Measurements from ENCODE around the gene NOTCH3.

DNA sequence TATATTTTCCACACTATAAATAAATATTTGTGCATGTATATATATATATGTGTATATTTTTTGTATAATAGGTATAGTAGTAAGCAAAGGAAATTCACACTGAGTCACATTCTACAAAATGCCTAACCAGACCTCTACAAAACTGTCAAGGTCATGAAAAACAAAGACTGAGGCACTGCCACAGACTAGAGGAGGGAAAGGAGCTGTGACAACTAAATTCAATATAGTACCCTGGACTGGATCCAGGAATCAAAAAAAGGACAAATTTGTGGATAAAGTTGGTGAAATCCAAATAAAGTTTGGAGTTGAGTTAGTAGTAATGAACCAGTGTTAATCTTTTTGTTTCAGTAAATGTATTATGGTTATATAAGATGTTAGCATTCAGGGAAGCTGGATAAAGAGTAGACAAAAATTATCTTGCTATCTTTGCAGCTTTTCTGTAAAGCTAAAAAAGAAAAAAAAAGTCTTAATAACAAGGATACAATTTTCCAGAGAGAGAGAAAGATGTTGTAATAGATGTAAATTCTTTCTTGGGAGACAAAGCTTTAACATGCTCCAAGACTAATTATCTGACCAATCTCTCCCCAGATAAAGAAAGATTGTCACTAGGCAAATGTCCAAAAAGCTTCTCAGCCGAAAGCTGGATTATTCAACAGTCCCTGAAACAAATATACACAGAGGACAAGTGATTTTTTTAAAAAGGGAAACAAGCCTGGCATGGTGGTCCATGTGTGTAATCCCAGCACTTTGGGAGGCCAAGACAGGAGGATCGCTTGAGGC lies 74.5 kb downstream of the NOTCH3 start:
- TF ChIP-seq POLR2AphosphoS5 (IDR thresholded peaks at IDR 0.05) = no peak
- TF ChIP-seq, protein P1, sequence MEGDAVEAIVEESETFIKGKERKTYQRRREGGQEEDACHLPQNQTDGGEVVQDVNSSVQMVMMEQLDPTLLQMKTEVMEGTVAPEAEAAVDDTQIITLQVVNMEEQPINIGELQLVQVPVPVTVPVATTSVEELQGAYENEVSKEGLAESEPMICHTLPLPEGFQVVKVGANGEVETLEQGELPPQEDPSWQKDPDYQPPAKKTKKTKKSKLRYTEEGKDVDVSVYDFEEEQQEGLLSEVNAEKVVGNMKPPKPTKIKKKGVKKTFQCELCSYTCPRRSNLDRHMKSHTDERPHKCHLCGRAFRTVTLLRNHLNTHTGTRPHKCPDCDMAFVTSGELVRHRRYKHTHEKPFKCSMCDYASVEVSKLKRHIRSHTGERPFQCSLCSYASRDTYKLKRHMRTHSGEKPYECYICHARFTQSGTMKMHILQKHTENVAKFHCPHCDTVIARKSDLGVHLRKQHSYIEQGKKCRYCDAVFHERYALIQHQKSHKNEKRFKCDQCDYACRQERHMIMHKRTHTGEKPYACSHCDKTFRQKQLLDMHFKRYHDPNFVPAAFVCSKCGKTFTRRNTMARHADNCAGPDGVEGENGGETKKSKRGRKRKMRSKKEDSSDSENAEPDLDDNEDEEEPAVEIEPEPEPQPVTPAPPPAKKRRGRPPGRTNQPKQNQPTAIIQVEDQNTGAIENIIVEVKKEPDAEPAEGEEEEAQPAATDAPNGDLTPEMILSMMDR (IDR thresholded peaks at IDR 0.05) = no peak
- TF ChIP-seq POLR2A (IDR thresholded peaks at IDR 0.05) = no peak

Measured in gastroesophageal sphincter (tissue), 3 donors.